OCI-LY7 (cell line): Measurements from ENCODE around the gene ANKFY1. TPM values are rescaled to one million over a fixed set of nuclear protein-coding genes. Genes with fewer than 3 reads are reported as not detected.

Source experiments
- BruUV-seq: library from RNA; stranded (reverse); fragments of 400-500 nt; replicated peaks from 2 replicates; lab custom pipeline; 2021; lab: Mats Ljungman, UMichigan
- CTCF ChIA-PET: fragments of 300-600 bp; sonication (Branson Sonifier 250); formaldehyde crosslinking; loops from one replicate; lab custom pipeline; 2022; ENCODE audit warnings: antibody characterized with exemption; ENCODE audit not compliant: unreplicated experiment; lab: Charles Lee
- POLR2A ChIA-PET: fragments of 300-600 bp; sonication (Branson Sonifier 250); formaldehyde crosslinking; loops from one replicate; lab custom pipeline; 2022; ENCODE audit warnings: antibody characterized with exemption; lab: Charles Lee
- DNase-seq: peaks from one replicate; pipeline ENCODE4 v3.0.0-alpha.2; 2015; ENCODE audit warnings: low spot score
- H2AFZ ChIP-seq: fragments of 200-600 bp; sonication (generic), shearing (Covaris generic); 2 replicates; pipeline ENCODE4 v1.6.1; 2014; ENCODE audit warnings: mild to moderate bottlenecking, antibody characterized with exemption, low read length, moderate library complexity
- H3K27ac ChIP-seq: fragments of 200-600 bp; sonication (generic); 2 replicates; pipeline ENCODE4 v1.5.1; 2014; ENCODE audit warnings: mixed run types, low read depth, mild to moderate bottlenecking, moderate library complexity, low read length, inconsistent platforms; ENCODE audit not compliant: poor library complexity, severe bottlenecking
- H3K36me3 ChIP-seq: fragments of 200-600 bp; sonication (generic); 2 replicates; pipeline ENCODE4 v1.6.1; 2014; ENCODE audit warnings: mild to moderate bottlenecking, antibody characterized with exemption, low read length, moderate library complexity, mixed read lengths; ENCODE audit not compliant: insufficient read depth
- H3K4me1 ChIP-seq: fragments of 200-600 bp; sonication (generic); 2 replicates; pipeline ENCODE4 v1.5.1; 2014; ENCODE audit warnings: mild to moderate bottlenecking, low read length; ENCODE audit not compliant: insufficient read depth, poor library complexity, severe bottlenecking
- H3K4me2 ChIP-seq: fragments of 200-600 bp; sonication (generic); 2 replicates; pipeline ENCODE4 v1.6.1; 2014; ENCODE audit warnings: mild to moderate bottlenecking, low read length
- H3K4me3 ChIP-seq: fragments of 200-600 bp; sonication (generic); 2 replicates; pipeline ENCODE4 v1.5.1; 2014; ENCODE audit warnings: mild to moderate bottlenecking, low read depth, low read length; ENCODE audit not compliant: poor library complexity, severe bottlenecking
- H3K79me2 ChIP-seq: fragments of 200-600 bp; sonication (generic); 2 replicates; pipeline ENCODE4 v1.6.1; 2016; ENCODE audit warnings: low read depth, mild to moderate bottlenecking, low read length, moderate library complexity, mixed read lengths; ENCODE audit not compliant: insufficient read depth
- H3K9me2 ChIP-seq: fragments of 200-600 bp; sonication (generic); 2 replicates; pipeline ENCODE4 v1.6.1; 2016; ENCODE audit warnings: mild to moderate bottlenecking, low read length, mixed read lengths; ENCODE audit not compliant: insufficient read depth
- H3K9me3 ChIP-seq: fragments of 200-600 bp; sonication (generic); 2 replicates; pipeline ENCODE4 v1.6.1; 2014; ENCODE audit warnings: mild to moderate bottlenecking, mixed run types, low read length, mixed read lengths
- H4K20me1 ChIP-seq: fragments of 200-600 bp; sonication (generic); 2 replicates; pipeline ENCODE4 v1.6.1; 2014; ENCODE audit warnings: mild to moderate bottlenecking, antibody characterized with exemption, low read length, moderate library complexity, mixed read lengths; ENCODE audit not compliant: insufficient read depth
- EZH2phosphoT487 ChIP-seq: fragments of 200-600 bp; sonication (generic); IDR thresholded peaks from 2 replicates; pipeline ENCODE4 v1.6.1; 2018; ENCODE audit warnings: low read depth, borderline replicate concordance, mild to moderate bottlenecking, mixed run types, antibody characterized with exemption, low read length, moderate library complexity, mixed read lengths
- intact Hi-C: fragments of 100-400 bp; cut with micrococcal nuclease; formaldehyde crosslinking; loops from one replicate; pipeline ENCODE4 v1.10.0; 2022; ENCODE audit not compliant: unreplicated experiment
- total RNA-seq, 2 experiments: library from RNA; depleted of rRNA in 1 of 2; stranded (reverse); fragments of >200 nt in 1 of 2; shearing (Covaris generic) in 1 of 2; gene quantifications; 2 replicates each; pipeline ENCODE4 v1.2.3, GENCODE V29; 2014 to 2022
- TF ChIP-seq, protein P1 (sequence below): fragments of 200-600 bp; sonication (generic); conservative IDR thresholded peaks from 2 replicates; pipeline ENCODE4 v1.5.1; 2014; ENCODE audit warnings: mild to moderate bottlenecking, antibody characterized with exemption, low read length, moderate library complexity, mixed read lengths

ANKFY1 gene
- total RNA-seq, 2 experiments from 2014 or later: 25.9 to 56.7 TPM

DNA sequence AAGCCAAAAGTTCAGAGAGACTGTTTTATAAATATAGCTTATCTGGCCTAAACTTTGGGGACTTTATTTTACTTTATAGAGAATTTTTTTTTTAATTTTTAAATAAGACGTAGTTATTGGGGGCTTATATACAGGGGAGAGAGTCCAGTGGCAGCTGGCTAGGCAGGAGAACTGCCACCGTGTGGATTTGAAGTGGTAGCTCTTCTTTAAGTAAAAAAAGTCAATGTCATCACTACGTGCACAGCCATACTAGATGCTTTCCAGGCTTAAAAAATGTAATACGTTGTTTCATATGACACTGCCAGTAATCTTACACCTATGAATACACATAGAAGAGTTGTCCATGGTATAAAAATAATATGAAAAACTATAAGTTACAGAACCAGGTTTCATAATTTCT is 31.9 kb upstream of the ANKFY1 start:
- H3K9me3 ChIP-seq: no peaks in the 10 kb centered on the region
- H3K4me2 ChIP-seq: no peak overlapping the region
- peak overlapping the region; percentile 32 for H3K27ac ChIP-seq
- intact Hi-C loops: loop anchor here (5.0 kb wide), 1 partner anchor 72 kb away; the partner anchor contains the start of gene UBE2G1
- no peak overlapping the region for H3K4me3 ChIP-seq
- POLR2A ChIA-PET: interaction anchor here (0.6 to 1.1 kb wide), 4 partner anchors 9 to 61 kb away, joined by 3 to 7 read pairs (median 4); no protein-coding TSS in a partner anchor
- no TSS peak for BruUV-seq
- DNase-seq: no peak
- peaks cover 89% of the 10 kb centered on the region for H3K79me2 ChIP-seq
- H3K9me2 ChIP-seq: no peaks in the 10 kb centered on the region
- CTCF ChIA-PET: no interaction called here
- peaks cover 14% of the 10 kb centered on the region; the same call in 1 of the 2 replicates for H4K20me1 ChIP-seq
- H3K4me1 ChIP-seq: peaks cover 31% of the 10 kb centered on the region
- H2AFZ ChIP-seq: no peak overlapping the region
- TF ChIP-seq, protein P1, sequence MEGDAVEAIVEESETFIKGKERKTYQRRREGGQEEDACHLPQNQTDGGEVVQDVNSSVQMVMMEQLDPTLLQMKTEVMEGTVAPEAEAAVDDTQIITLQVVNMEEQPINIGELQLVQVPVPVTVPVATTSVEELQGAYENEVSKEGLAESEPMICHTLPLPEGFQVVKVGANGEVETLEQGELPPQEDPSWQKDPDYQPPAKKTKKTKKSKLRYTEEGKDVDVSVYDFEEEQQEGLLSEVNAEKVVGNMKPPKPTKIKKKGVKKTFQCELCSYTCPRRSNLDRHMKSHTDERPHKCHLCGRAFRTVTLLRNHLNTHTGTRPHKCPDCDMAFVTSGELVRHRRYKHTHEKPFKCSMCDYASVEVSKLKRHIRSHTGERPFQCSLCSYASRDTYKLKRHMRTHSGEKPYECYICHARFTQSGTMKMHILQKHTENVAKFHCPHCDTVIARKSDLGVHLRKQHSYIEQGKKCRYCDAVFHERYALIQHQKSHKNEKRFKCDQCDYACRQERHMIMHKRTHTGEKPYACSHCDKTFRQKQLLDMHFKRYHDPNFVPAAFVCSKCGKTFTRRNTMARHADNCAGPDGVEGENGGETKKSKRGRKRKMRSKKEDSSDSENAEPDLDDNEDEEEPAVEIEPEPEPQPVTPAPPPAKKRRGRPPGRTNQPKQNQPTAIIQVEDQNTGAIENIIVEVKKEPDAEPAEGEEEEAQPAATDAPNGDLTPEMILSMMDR: peak; percentile 36; the same call in 1 of the 2 replicates
- no peak for TF ChIP-seq EZH2phosphoT487
- peaks cover 97% of the 10 kb centered on the region for H3K36me3 ChIP-seq

DNA sequence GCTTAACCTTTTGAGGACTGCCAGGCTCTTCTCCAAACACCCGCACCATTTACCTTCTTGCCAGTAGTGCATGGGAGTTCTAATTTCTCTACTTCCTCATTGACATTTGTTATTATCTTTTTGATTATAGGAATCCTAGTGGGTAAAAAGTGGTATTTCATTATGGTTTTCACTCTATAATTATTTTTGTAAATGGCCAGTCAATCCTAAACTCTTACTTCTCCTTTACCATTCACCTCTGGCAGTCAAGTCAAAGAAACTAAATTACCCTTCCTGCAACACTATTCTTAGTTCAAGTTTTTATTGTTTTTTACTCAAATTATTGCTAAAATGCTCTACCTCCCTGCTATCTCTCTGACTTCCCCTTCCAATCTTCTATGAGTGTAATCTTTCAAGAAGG is 29.8 kb upstream of the ANKFY1 start:
- CTCF ChIA-PET: no interaction called here
- H4K20me1 ChIP-seq: peaks cover 17% of the 10 kb centered on the region; the same call in 1 of the 2 replicates
- peaks cover 98% of the 10 kb centered on the region for H3K36me3 ChIP-seq
- BruUV-seq: no TSS peak
- H3K9me3 ChIP-seq: no peaks in the 10 kb centered on the region
- H3K27ac ChIP-seq: peak overlapping the region; percentile 29
- no peaks in the 10 kb centered on the region for H3K9me2 ChIP-seq
- H3K4me3 ChIP-seq: no peak overlapping the region
- no peak overlapping the region for H2AFZ ChIP-seq
- peaks cover 31% of the 10 kb centered on the region for H3K4me1 ChIP-seq
- POLR2A ChIA-PET: interaction anchor here (0.8 kb wide), 1 partner anchor 421 kb away, joined by 3 read pairs; no protein-coding TSS in a partner anchor
- no peak overlapping the region for H3K4me2 ChIP-seq
- DNase-seq: no peak
- H3K79me2 ChIP-seq: peaks cover 87% of the 10 kb centered on the region
- TF ChIP-seq EZH2phosphoT487: no peak
- TF ChIP-seq, protein P1: no peak
- intact Hi-C loops: no loop called here

DNA sequence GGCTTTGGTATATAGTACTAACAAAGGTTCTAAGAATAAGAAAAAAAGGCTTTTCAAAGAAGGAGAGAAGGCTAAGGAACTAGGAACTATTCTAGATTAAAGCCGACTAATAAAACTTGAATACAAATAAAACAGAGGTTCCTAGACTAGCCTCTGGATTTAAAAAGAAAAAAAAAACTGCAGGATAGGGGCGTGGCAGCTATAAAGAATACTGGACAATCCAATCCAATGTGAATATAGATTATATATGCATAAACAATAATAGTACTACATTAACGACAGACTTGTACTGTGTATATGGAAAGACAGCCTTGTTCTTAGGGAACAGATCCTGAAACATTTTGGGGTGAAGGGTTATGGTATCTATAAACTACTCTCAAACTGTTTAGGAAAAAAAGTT is 23.9 kb upstream of the ANKFY1 start:
- Histone ChIP-seq H4K20me1 (peaks cover 5% of the 10 kb centered on the region; the same call in 1 of the 2 replicates), H3K79me2 (peaks cover 50% of the 10 kb centered on the region; the same call in 1 of the 2 replicates), H3K4me2 (no peak overlapping the region), H3K9me3 (no peaks in the 10 kb centered on the region), H3K4me1 (no peaks in the 10 kb centered on the region), H3K27ac (no peak overlapping the region), H3K4me3 (no peak overlapping the region), H3K9me2 (no peaks in the 10 kb centered on the region), H2AFZ (no peak overlapping the region), H3K36me3 (peaks cover 92% of the 10 kb centered on the region)
- TF ChIP-seq, protein P1: no peak
- no peak for TF ChIP-seq EZH2phosphoT487
- DNase-seq: no peak
- TSS peak; percentile 7 for BruUV-seq
- ChIA-PET POLR2A (no interaction called here), CTCF (no interaction called here)
- intact Hi-C loops: no loop called here
